Natural killer cell (primary cell): ENCODE measurements around the gene CX3CL1. TPM values are rescaled to one million over a fixed set of nuclear protein-coding genes. Genes with fewer than 3 reads are reported as not detected.

ENCODE experiments used
- ATAC-seq, 3 donors: fragments of 150-1000 bp in 2 of 3; fragments of 200-7000 bp in 1 of 3; cut with Tn5 transposase; 1 replicate in 1 of 3; 2 replicates in 2 of 3; pipeline ENCODE4 v1.10.0; 2021; ENCODE audit warnings: mild to moderate bottlenecking in 2 of 3, moderate library complexity in 2 of 3
- DNase-seq, 2 donors: peaks; one replicate each; pipeline versions ENCODE4 v3.0.0 to v3.0.0-alpha.2; 2013 to 2021; ENCODE audit warnings: mixed read lengths in 1 of 2
- H3K27ac ChIP-seq: one replicate; pipeline ENCODE4 v1.5.1; 2013; ENCODE audit warnings: mild to moderate bottlenecking, low read length
- H3K27me3 ChIP-seq: one replicate; pipeline ENCODE4 v1.6.1; 2013; ENCODE audit warnings: low read length; ENCODE audit not compliant: control insufficient read depth, insufficient read depth
- H3K36me3 ChIP-seq: one replicate; pipeline ENCODE4 v1.6.1; 2013; ENCODE audit warnings: low read length; ENCODE audit not compliant: control insufficient read depth, insufficient read depth
- H3K4me1 ChIP-seq: one replicate; pipeline ENCODE4 v1.6.1; 2013; ENCODE audit warnings: low read length; ENCODE audit not compliant: control insufficient read depth, insufficient read depth
- H3K4me3 ChIP-seq: one replicate; pipeline ENCODE4 v1.5.1; 2013; ENCODE audit warnings: low read length
- H3K9me3 ChIP-seq: one replicate; pipeline ENCODE4 v1.6.1; 2013; ENCODE audit warnings: low read length; ENCODE audit not compliant: control insufficient read depth, insufficient read depth
- H3K27ac Mint-ChIP-seq, 2 donors: one replicate each; pipeline ENCODE4 v1.8.0; 2022; ENCODE audit warnings: mild to moderate bottlenecking in 2 of 2, mixed read lengths in 2 of 2, moderate library complexity in 1 of 2
- H3K27me3 Mint-ChIP-seq, 2 donors: one replicate each; pipeline ENCODE4 v1.8.0; 2022; ENCODE audit warnings: low read depth in 2 of 2, mixed read lengths in 2 of 2
- H3K36me3 Mint-ChIP-seq: one replicate; pipeline ENCODE4 v1.8.0; 2022; ENCODE audit warnings: mixed read lengths
- H3K4me1 Mint-ChIP-seq, 2 donors: one replicate each; pipeline ENCODE4 v1.8.0; 2022; ENCODE audit warnings: mixed read lengths in 2 of 2
- H3K4me3 Mint-ChIP-seq: one replicate; pipeline ENCODE4 v1.8.0; 2022; ENCODE audit warnings: mild to moderate bottlenecking, moderate library complexity, mixed read lengths
- H3K9me3 Mint-ChIP-seq, 2 donors: one replicate each; pipeline ENCODE4 v1.8.0; 2022; ENCODE audit warnings: mixed read lengths in 2 of 2
- CTCF ChIP-seq: fragments of 200-600 bp; IDR thresholded peaks from one replicate; pipeline ENCODE4 v1.8.0; 2022; ENCODE audit warnings: antibody characterized with exemption
- WGBS: methylation state at CpG from one replicate; pipeline ENCODE4 v1.1.7; 2013; ENCODE audit warnings: missing lambda C conversion rate; ENCODE audit not compliant: insufficient coverage; 5-methylcytosine and 5-hydroxymethylcytosine counted together
- intact Hi-C: fragments of 100-400 bp; cut with micrococcal nuclease; formaldehyde crosslinking; loops from one replicate; pipeline ENCODE4 v1.14.2; 2022
- total RNA-seq, 4 donors: library from RNA; stranded (reverse); fragments of 120-200 nt in 1 of 4; gene quantifications; one replicate each; pipeline versions ENCODE4 v1.2.3 to v1.2.4, GENCODE V29; 2013 to 2022

CX3CL1 gene
- total RNA-seq, 3 donors from 2014 or later (not counting 1 experiment from before 2014, with no cell fraction given), result not detected

- no peaks in the 10 kb centered on the region for H3K9me3 ChIP-seq
- H3K27ac Mint-ChIP-seq, result no peak overlapping the region
- no peak overlapping the region for H3K4me3 ChIP-seq
- DNase-seq (no peak), ATAC-seq (no peak)
- 3% methylated on average over 2 of the region's 2 CpGs for WGBS
- TF ChIP-seq CTCF, result no peak
- no peak overlapping the region for H3K27ac ChIP-seq
- H3K9me3 Mint-ChIP-seq, result no peaks in the 10 kb centered on the region
- H3K36me3 Mint-ChIP-seq, result no peaks in the 10 kb centered on the region
- H3K4me1 ChIP-seq, result peaks cover 4% of the 10 kb centered on the region
- no peaks in the 10 kb centered on the region for H3K4me1 Mint-ChIP-seq
- no peak overlapping the region for H3K4me3 Mint-ChIP-seq
- H3K36me3 ChIP-seq, result no peaks in the 10 kb centered on the region
- no peaks in the 10 kb centered on the region for H3K27me3 ChIP-seq
- intact Hi-C loops, result no loop called here
- H3K27me3 Mint-ChIP-seq, result peaks cover 0 to 18% of the 10 kb centered on the region in 2 donors
Measured at GRCh38 chr16:57406881-57407280, 34.6 kb downstream of the CX3CL1 start.

- DNase-seq (no peak), ATAC-seq (no peak)
- Mint-ChIP-seq H3K27me3 (peaks cover 0 to 18% of the 10 kb centered on the region in 2 donors), H3K4me1 (no peaks in the 10 kb centered on the region), H3K27ac (no peak overlapping the region), H3K9me3 (no peaks in the 10 kb centered on the region), H3K36me3 (no peaks in the 10 kb centered on the region), H3K4me3 (no peak overlapping the region)
- 94% methylated on average over 5 of the region's 5 CpGs for WGBS
- no peak for TF ChIP-seq CTCF
- Histone ChIP-seq H3K4me1 (peaks cover 4% of the 10 kb centered on the region), H3K9me3 (no peaks in the 10 kb centered on the region), H3K36me3 (no peaks in the 10 kb centered on the region), H3K27me3 (no peaks in the 10 kb centered on the region), H3K4me3 (no peak overlapping the region), H3K27ac (no peak overlapping the region)
- intact Hi-C loops, result no loop called here
Measured at GRCh38 chr16:57407521-57408353, 35.4 kb downstream of the CX3CL1 start.

GRCh38 chr16:57409065-57409464, 36.8 kb downstream of the CX3CL1 start:
- DNase-seq, result no peak
- intact Hi-C loops, result no loop called here
- H3K36me3 Mint-ChIP-seq, result no peaks in the 10 kb centered on the region
- Histone ChIP-seq H3K4me3 (no peak overlapping the region), H3K27me3 (no peaks in the 10 kb centered on the region), H3K4me1 (peaks cover 14% of the 10 kb centered on the region), H3K9me3 (no peaks in the 10 kb centered on the region), H3K27ac (no peak overlapping the region), H3K36me3 (no peaks in the 10 kb centered on the region)
- no peaks in the 10 kb centered on the region for H3K9me3 Mint-ChIP-seq
- H3K27ac Mint-ChIP-seq, result no peak overlapping the region
- 48% methylated on average over 5 of the region's 5 CpGs for WGBS
- H3K27me3 Mint-ChIP-seq, result peaks cover 0 to 17% of the 10 kb centered on the region in 2 donors
- H3K4me3 Mint-ChIP-seq, result no peak overlapping the region
- no peak for ATAC-seq
- TF ChIP-seq CTCF, result no peak
- H3K4me1 Mint-ChIP-seq, result no peaks in the 10 kb centered on the region
